Left ventricle myocardium inferior (tissue), 1 donor: ENCODE results near the gene PLRG1. TPM values are rescaled to one million over a fixed set of nuclear protein-coding genes. Genes with fewer than 3 reads are reported as not detected.
A peak's percentile ranks its signal among the peaks of the same experiment; 100 is the strongest.

ENCODE experiments used
- DNase-seq: peaks from one replicate; pipeline ENCODE4 v3.0.0-alpha.2; 2020
- H3K27ac ChIP-seq: fragments of 200-600 bp; replicated peaks from 2 replicates; pipeline ENCODE4 v1.8.0; 2021
- H3K27me3 ChIP-seq: fragments of 200-600 bp; 2 replicates; pipeline ENCODE4 v1.8.0; 2021; ENCODE audit warnings: low read depth
- H3K36me3 ChIP-seq: fragments of 200-600 bp; 2 replicates; pipeline ENCODE4 v1.8.0; 2021
- H3K4me1 ChIP-seq: fragments of 200-600 bp; 2 replicates; pipeline ENCODE4 v1.8.0; 2021
- H3K4me3 ChIP-seq: fragments of 200-600 bp; 2 replicates; pipeline ENCODE4 v1.8.0; 2021; ENCODE audit warnings: mild to moderate bottlenecking, moderate library complexity
- H3K9me3 ChIP-seq: fragments of 200-600 bp; replicated peaks from 2 replicates; pipeline ENCODE4 v1.8.0; 2021
- intact Hi-C: fragments of 100-400 bp; cut with micrococcal nuclease; formaldehyde crosslinking; loops from one replicate; pipeline ENCODE4 v1.11.0; 2022
- total RNA-seq: library from RNA; stranded (reverse); fragmentation: NEBNext Ultra II Directional; extraction: Animal tissue kit (Norgen Biotek cat#: 25700); gene quantifications from one replicate; pipeline ENCODE4 v1.2.1, GENCODE V29; 2021
- TF ChIP-seq, protein P1 (sequence below): fragments of 200-600 bp; IDR thresholded peaks from 2 replicates; pipeline ENCODE4 v1.8.0; 2021; ENCODE audit warnings: antibody characterized with exemption, mild to moderate bottlenecking, borderline replicate concordance
- donor health status: DM: no; HTN: yes; CAD: no; lungs with severe emphysema.

Gene PLRG1
- total RNA-seq, 1 donor from 2014 or later: 37.8 TPM

DNA sequence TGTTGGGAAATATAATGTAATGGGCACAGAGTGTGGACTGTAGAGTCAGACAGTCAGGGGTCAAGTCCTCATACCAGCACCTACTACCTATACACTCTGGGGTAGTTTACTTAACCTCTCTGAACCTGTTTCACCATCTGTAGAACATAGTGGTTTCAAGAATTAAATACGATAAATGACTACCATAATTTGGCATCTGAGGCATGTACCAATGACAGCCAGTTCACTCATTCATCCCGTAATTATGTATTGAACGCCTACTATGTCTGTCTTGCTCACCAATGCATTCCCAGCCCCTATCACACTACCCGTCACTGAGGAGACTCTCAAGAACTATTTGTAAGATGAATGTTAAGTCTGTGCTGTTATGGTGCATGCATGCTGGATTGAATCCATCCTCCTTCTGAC is 10.6 kb upstream of the PLRG1 start:
- intact Hi-C loops: no loop called here
- TF ChIP-seq, protein P1, sequence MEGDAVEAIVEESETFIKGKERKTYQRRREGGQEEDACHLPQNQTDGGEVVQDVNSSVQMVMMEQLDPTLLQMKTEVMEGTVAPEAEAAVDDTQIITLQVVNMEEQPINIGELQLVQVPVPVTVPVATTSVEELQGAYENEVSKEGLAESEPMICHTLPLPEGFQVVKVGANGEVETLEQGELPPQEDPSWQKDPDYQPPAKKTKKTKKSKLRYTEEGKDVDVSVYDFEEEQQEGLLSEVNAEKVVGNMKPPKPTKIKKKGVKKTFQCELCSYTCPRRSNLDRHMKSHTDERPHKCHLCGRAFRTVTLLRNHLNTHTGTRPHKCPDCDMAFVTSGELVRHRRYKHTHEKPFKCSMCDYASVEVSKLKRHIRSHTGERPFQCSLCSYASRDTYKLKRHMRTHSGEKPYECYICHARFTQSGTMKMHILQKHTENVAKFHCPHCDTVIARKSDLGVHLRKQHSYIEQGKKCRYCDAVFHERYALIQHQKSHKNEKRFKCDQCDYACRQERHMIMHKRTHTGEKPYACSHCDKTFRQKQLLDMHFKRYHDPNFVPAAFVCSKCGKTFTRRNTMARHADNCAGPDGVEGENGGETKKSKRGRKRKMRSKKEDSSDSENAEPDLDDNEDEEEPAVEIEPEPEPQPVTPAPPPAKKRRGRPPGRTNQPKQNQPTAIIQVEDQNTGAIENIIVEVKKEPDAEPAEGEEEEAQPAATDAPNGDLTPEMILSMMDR: no peak

DNA sequence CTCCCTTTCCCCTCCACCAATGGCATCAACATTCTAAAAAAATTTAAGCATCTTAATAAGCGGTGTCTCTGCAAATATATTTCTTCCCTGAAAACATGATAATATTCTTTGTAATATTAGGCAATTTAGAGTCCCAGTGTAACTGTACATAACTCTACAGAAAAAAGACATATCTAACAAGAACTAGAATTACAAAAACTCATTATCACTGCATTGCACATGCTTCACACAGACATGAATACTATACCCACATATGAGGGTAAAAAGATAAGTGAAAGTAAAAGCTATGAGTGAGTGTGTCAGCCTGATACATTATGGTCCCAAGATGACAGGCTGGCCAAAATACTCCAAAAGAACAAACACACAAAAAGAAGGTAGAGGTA is 10.2 kb upstream of the PLRG1 start:
- Histone ChIP-seq H3K27ac (no peak overlapping the region), H3K4me3 (no peak overlapping the region), H3K9me3 (no peaks in the 10 kb centered on the region), H3K36me3 (no peaks in the 10 kb centered on the region), H3K4me1 (no peaks in the 10 kb centered on the region), H3K27me3 (peaks cover 3% of the 10 kb centered on the region)
- intact Hi-C loops: no loop called here
- DNase-seq: no peak
- TF ChIP-seq, protein P1: no peak

More for the DNA sequence above, 10.6 kb upstream of the PLRG1 start:
- Histone ChIP-seq H3K27ac (no peak overlapping the region), H3K27me3 (peaks cover 3% of the 10 kb centered on the region), H3K9me3 (no peaks in the 10 kb centered on the region), H3K4me3 (no peak overlapping the region), H3K4me1 (no peaks in the 10 kb centered on the region), H3K36me3 (no peaks in the 10 kb centered on the region)
- DNase-seq: no peak

DNA sequence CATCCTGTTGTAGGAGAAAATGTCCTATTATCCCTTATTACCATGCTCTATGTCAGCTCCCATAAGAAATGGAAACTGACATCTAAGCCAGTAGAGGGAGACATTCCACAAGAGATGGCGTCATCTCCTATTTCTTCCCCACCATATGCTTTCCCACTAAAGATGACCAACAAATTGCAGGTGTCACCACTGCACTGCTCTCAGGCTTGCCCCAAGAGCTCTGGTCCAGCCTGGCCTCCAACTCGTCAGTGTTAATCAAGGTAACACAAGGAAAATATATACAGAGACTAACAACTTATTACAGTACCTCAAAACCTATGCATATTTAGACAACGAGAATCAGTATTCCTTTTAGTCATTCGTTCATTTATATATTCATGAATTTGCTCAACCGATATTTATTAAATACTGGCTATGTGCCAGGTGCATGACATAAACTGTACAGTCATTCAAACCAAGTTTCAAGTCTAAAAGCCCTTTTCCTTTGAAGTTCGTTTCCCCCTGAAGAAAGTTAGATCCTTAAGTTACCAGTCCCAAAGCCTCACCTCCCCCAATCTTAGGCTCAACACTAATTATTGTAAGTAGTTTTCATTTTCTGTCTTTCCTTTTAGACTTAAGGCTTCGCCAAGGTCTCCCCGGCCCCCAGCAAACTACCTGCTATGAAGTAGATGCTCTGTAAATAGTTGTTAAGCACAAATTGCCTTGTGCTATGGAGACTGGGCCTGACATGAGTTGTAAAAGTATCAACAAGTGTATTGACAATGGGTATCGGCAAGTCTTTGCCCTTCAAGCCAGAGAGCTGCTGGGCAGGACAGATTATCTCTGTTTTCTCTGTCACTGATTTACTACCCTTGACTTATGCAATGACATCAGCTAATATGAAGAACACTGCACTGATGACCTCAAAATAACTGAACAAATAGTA is 9.6 kb upstream of the PLRG1 start:
- TF ChIP-seq, protein P1: peak; percentile 38
- intact Hi-C loops: loop anchor here (10.0 kb wide), 2 partner anchors 65 to 215 kb away; no protein-coding TSS in a partner anchor
- Histone ChIP-seq H3K27ac (no peak overlapping the region), H3K9me3 (no peaks in the 10 kb centered on the region), H3K27me3 (peaks cover 3% of the 10 kb centered on the region), H3K4me1 (no peaks in the 10 kb centered on the region), H3K4me3 (no peak overlapping the region), H3K36me3 (no peaks in the 10 kb centered on the region)
- DNase-seq: no peak

DNA sequence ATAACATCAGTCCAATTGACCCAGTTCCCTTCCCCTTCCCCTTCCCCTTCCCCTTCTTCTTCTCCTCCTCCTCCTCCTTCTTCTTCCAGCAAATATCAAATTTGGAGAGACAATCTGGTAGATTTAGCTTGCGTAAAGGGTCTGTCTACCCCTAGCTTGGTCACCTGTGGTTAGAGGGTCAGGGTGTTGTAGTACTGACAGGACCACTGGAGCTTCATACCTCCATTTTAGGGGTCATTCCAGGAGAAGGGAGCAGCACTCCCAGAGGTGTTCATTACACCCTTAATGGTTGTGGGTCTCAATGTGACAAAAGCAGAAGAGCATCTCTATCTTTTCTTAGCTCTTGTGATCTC is 8.9 kb upstream of the PLRG1 start:
- H3K4me3 ChIP-seq: no peak overlapping the region
- intact Hi-C loops: loop anchor here (10.0 kb wide), 2 partner anchors 66 to 216 kb away; no protein-coding TSS in a partner anchor
- no peaks in the 10 kb centered on the region for H3K9me3 ChIP-seq
- no peak overlapping the region for H3K27ac ChIP-seq
- no peak for DNase-seq
- peaks cover 3% of the 10 kb centered on the region for H3K27me3 ChIP-seq
- TF ChIP-seq, protein P1: no peak
- H3K36me3 ChIP-seq: no peaks in the 10 kb centered on the region
- no peaks in the 10 kb centered on the region for H3K4me1 ChIP-seq

DNA sequence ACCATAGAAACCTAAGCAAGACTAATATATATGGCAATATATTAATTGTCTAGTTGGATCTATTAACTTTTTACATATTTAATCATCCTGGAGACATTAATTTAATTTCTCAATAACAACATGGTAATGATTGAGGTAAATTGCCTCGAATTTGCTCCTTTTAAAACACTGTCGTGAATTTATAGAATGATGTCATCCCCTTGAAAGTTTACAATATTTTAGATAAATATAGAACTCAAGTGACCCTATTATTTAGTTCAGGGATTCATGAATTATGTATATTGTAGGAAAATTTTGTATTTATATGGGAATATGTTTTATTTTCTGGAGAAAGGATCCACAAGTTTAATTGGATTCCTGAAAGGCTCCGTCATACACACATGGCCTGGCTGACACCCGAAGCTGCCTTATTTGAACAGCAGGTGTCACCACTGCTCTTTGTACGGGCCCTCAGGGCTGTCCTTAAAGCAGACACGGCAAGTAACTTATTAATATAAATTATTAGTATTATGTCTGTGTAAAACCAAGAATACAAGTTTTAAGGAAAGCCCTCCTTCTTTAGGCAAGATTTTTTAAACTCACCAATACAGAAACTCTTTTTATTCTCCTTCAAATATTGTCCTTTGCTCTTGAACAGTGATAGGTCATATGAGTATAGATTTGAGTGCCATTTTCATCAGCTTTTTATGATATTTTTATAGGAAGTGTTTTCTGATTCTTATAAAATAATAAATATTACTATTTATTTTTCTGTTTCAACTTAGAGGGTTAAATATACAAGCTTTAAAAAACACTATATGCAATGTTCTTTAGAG is 1.9 kb upstream of the PLRG1 start:
- TF ChIP-seq, protein P1: peak; percentile 90
- no peak overlapping the region for H3K4me3 ChIP-seq
- H3K9me3 ChIP-seq: no peaks in the 10 kb centered on the region
- intact Hi-C loops: loop anchor here (10.0 kb wide), 2 partner anchors 73 to 223 kb away; no protein-coding TSS in a partner anchor
- H3K4me1 ChIP-seq: peaks cover 28% of the 10 kb centered on the region
- no peak overlapping the region for H3K27ac ChIP-seq
- H3K27me3 ChIP-seq: no peaks in the 10 kb centered on the region
- peak; percentile 55 for DNase-seq
- peaks cover 8% of the 10 kb centered on the region for H3K36me3 ChIP-seq
